Measurements from ENCODE around the gene WNT3.

Gene WNT3

DNA sequence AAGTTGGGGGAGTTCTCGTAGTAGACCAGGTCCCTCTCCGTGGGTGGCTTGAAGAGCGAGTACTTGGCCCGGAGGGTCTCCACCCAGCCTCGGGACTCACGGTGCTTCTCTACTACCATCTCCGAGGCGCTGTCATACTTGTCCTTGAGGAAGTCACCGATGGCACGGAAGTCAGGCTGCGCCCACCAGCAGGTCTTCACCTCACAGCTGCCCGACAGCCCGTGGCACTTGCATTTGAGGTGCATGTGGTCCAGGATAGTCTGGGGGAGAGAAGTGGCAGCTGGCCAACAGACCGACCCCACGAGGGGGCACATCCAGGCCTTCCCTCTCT, 50.0 kb downstream of the WNT3 start:
- no peak overlapping the region for H3K27ac ChIP-seq (ENCODE audit: low read length, poor library complexity, severe bottlenecking)
- H3K4me1 ChIP-seq (ENCODE audit: control insufficient read depth, insufficient read depth, low read depth, low read length), result peaks cover 33% of the 10 kb centered on the region
- H3K4ac ChIP-seq (ENCODE audit: low read depth in 1 of 2, low read length in 2 of 2), result no peak overlapping the region
- H4K8ac ChIP-seq (ENCODE audit: low read length), result no peak overlapping the region
- H3K9me3 ChIP-seq (ENCODE audit: control insufficient read depth, low read length), result no peaks in the 10 kb centered on the region
- H3K18ac ChIP-seq (ENCODE audit: low read depth in 1 of 2, low read length in 2 of 2), result no peak overlapping the region
- no peak overlapping the region for H2BK5ac ChIP-seq (ENCODE audit: low read depth, low read length, poor library complexity, severe bottlenecking)
- H3K79me1 ChIP-seq (replicated peaks; ENCODE audit: low read length, poor library complexity, severe bottlenecking), result peaks cover 7% of the 10 kb centered on the region
- peaks cover 0 to 10% of the 10 kb centered on the region in 2 experiments for H3K36me3 ChIP-seq (ENCODE audit: control insufficient read depth in 1 of 2, insufficient read depth in 2 of 2, low read depth in 1 of 2, low read length in 2 of 2)
- H3K9ac ChIP-seq (ENCODE audit: low read length), result no peak overlapping the region
- WGBS, result 95% methylated on average over 13 of the region's 15 CpGs
- peaks cover 0 to 10% of the 10 kb centered on the region in 2 experiments for H3K27me3 ChIP-seq (ENCODE audit: control insufficient read depth in 1 of 2, insufficient read depth in 1 of 2, low read length in 2 of 2)
- H2AFZ ChIP-seq (ENCODE audit: low read depth, low read length), result no peak overlapping the region
- no peak for DNase-seq
- no peak overlapping the region for H2AK5ac ChIP-seq (ENCODE audit: low read length, severe bottlenecking)
- no peak overlapping the region for H3K4me2 ChIP-seq (ENCODE audit: low read length, poor library complexity, severe bottlenecking)
- H3K14ac ChIP-seq (ENCODE audit: low read length in 2 of 2), result no peak overlapping the region
- no peak overlapping the region for H2BK12ac ChIP-seq (ENCODE audit: low read length in 2 of 2)
- no peak overlapping the region for H3K4me3 ChIP-seq (ENCODE audit: insufficient read depth in 1 of 2, low read depth in 1 of 2, low read length in 2 of 2)
- H4K91ac ChIP-seq (ENCODE audit: low read length), result no peak overlapping the region
- no peak overlapping the region for H3K23ac ChIP-seq (ENCODE audit: low read length in 2 of 2)
- no peak overlapping the region for H2BK120ac ChIP-seq (ENCODE audit: low read depth, low read length)
- no peak overlapping the region for H2BK15ac ChIP-seq (ENCODE audit: low read depth, poor library complexity, severe bottlenecking)

- H3K9me3 ChIP-seq (ENCODE audit: control insufficient read depth, low read length), result no peaks in the 10 kb centered on the region
- H3K4me3 ChIP-seq (ENCODE audit: insufficient read depth in 1 of 2, low read depth in 1 of 2, low read length in 2 of 2), result no peak overlapping the region
- no peak overlapping the region for H3K14ac ChIP-seq (ENCODE audit: low read length in 2 of 2)
- no peak overlapping the region for H3K18ac ChIP-seq (ENCODE audit: low read depth in 1 of 2, low read length in 2 of 2)
- H2AFZ ChIP-seq (ENCODE audit: low read depth, low read length), result no peak overlapping the region
- no peak overlapping the region for H3K4me2 ChIP-seq (ENCODE audit: low read length, poor library complexity, severe bottlenecking)
- H3K36me3 ChIP-seq (ENCODE audit: control insufficient read depth in 1 of 2, insufficient read depth in 2 of 2, low read depth in 1 of 2, low read length in 2 of 2), result peaks cover 0 to 11% of the 10 kb centered on the region in 2 experiments
- no peak overlapping the region for H2BK120ac ChIP-seq (ENCODE audit: low read depth, low read length)
- no peak overlapping the region for H3K23ac ChIP-seq (ENCODE audit: low read length in 2 of 2)
- no peak overlapping the region for H3K27ac ChIP-seq (ENCODE audit: low read length, poor library complexity, severe bottlenecking)
- DNase-seq, result no peak
- no peak overlapping the region for H2BK12ac ChIP-seq (ENCODE audit: low read length in 2 of 2)
- no peak overlapping the region for H2AK5ac ChIP-seq (ENCODE audit: low read length, severe bottlenecking)
- H2BK5ac ChIP-seq (ENCODE audit: low read depth, low read length, poor library complexity, severe bottlenecking), result no peak overlapping the region
- no peak overlapping the region for H3K9ac ChIP-seq (ENCODE audit: low read length)
- H4K91ac ChIP-seq (ENCODE audit: low read length), result peak overlapping the region; percentile 8
- peaks cover 7% of the 10 kb centered on the region for H3K79me1 ChIP-seq (replicated peaks; ENCODE audit: low read length, poor library complexity, severe bottlenecking)
- 93% methylated on average over 20 of the region's 21 CpGs for WGBS
- peaks cover 28% of the 10 kb centered on the region for H3K4me1 ChIP-seq (ENCODE audit: control insufficient read depth, insufficient read depth, low read depth, low read length)
- H3K4ac ChIP-seq (ENCODE audit: low read depth in 1 of 2, low read length in 2 of 2), result no peak overlapping the region
- no peak overlapping the region for H2BK15ac ChIP-seq (ENCODE audit: low read depth, poor library complexity, severe bottlenecking)
- H3K27me3 ChIP-seq (ENCODE audit: control insufficient read depth in 1 of 2, insufficient read depth in 1 of 2, low read length in 2 of 2), result peaks cover 0 to 6% of the 10 kb centered on the region in 2 experiments
- no peak overlapping the region for H4K8ac ChIP-seq (ENCODE audit: low read length)
Observed at GRCh38 chr17:46766493-46767491, 51.7 kb downstream of the WNT3 start.

DNA sequence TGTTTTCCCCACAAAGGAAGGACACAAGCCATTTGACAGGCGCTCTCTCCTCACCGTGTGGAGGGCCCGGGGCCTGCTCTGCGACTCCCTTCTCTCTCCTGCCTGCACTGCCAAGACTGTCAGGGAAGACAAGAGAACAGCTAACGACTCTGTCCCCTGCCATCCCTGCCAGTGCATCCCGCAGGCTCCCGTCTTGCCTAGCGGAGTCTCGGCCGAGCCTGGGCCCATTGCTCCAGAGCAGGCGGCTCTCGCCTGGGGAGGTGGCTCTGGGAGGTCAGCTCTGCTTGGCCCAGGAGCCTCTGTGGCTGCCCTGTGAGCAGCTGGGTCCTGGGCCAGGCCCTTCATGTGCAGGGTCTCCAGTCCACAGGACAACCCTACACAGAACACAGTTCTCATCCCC, 53.0 kb downstream of the WNT3 start:
- Histone ChIP-seq H2BK5ac (ENCODE audit: low read depth, low read length, poor library complexity, severe bottlenecking) (no peak overlapping the region), H2AK5ac (ENCODE audit: low read length, severe bottlenecking) (no peak overlapping the region), H3K4ac (ENCODE audit: low read depth in 1 of 2, low read length in 2 of 2) (no peak overlapping the region), H3K79me1 (replicated peaks; ENCODE audit: low read length, poor library complexity, severe bottlenecking) (peaks cover 7% of the 10 kb centered on the region), H3K27ac (ENCODE audit: low read length, poor library complexity, severe bottlenecking) (no peak overlapping the region), H3K4me3 (ENCODE audit: insufficient read depth in 1 of 2, low read depth in 1 of 2, low read length in 2 of 2) (no peak overlapping the region), H3K36me3 (ENCODE audit: control insufficient read depth in 1 of 2, insufficient read depth in 2 of 2, low read depth in 1 of 2, low read length in 2 of 2) (peaks cover 0 to 13% of the 10 kb centered on the region in 2 experiments), H3K14ac (ENCODE audit: low read length in 2 of 2) (no peak overlapping the region), H2BK12ac (ENCODE audit: low read length in 2 of 2) (no peak overlapping the region), H3K23ac (ENCODE audit: low read length in 2 of 2) (no peak overlapping the region), H3K18ac (ENCODE audit: low read depth in 1 of 2, low read length in 2 of 2) (no peak overlapping the region), H3K4me1 (ENCODE audit: control insufficient read depth, insufficient read depth, low read depth, low read length) (peaks cover 21% of the 10 kb centered on the region), H2BK120ac (ENCODE audit: low read depth, low read length) (no peak overlapping the region), H3K27me3 (ENCODE audit: control insufficient read depth in 1 of 2, insufficient read depth in 1 of 2, low read length in 2 of 2) (peaks cover 0 to 5% of the 10 kb centered on the region in 2 experiments), H4K91ac (ENCODE audit: low read length) (no peak overlapping the region), H3K9me3 (ENCODE audit: control insufficient read depth, low read length) (no peaks in the 10 kb centered on the region), H3K9ac (ENCODE audit: low read length) (no peak overlapping the region), H3K4me2 (ENCODE audit: low read length, poor library complexity, severe bottlenecking) (no peak overlapping the region), H2AFZ (ENCODE audit: low read depth, low read length) (no peak overlapping the region), H4K8ac (ENCODE audit: low read length) (no peak overlapping the region), H2BK15ac (ENCODE audit: low read depth, poor library complexity, severe bottlenecking) (no peak overlapping the region)
- DNase-seq, result no peak
- WGBS, result 97% methylated on average over 12 of the region's 12 CpGs

DNA sequence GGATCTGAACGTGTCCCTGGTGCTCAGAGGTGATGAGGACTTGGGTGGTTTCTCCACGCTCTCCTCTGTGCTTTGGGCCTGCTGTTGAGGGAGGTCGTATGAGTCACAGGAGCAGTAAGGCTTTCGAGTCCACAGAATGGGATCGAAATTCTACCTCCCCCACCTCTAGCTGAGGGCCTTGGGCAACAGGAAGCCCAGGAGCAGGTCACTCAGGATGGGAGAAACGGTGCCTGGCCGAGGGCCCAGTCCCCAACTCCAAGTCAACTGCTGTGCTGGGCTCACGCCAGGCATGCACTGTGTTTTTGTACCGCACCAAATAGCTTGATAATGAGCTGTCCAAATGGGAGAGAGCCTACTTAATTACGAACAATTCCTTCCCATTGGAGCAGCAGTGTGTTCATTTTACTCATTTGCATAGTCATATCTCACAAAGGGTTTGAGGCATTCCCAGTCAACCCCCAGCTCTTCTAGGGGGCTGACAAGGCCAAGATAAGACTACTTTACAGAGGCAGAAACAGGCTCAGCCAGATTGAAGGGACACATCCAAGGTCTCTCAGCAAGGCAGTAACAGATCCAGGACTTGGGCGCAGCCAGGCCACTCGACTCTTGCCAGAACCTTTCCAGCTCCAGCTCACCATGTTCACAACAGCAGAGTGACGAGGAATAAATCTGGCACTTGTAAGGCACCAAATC, 53.6 kb downstream of the WNT3 start:
- H3K4ac ChIP-seq (ENCODE audit: low read depth in 1 of 2, low read length in 2 of 2), result no peak overlapping the region
- H3K14ac ChIP-seq (ENCODE audit: low read length in 2 of 2), result no peak overlapping the region
- no peak overlapping the region for H3K27ac ChIP-seq (ENCODE audit: low read length, poor library complexity, severe bottlenecking)
- no peak overlapping the region for H2AFZ ChIP-seq (ENCODE audit: low read depth, low read length)
- no peak overlapping the region for H4K91ac ChIP-seq (ENCODE audit: low read length)
- peak; percentile 32 for DNase-seq
- H2AK5ac ChIP-seq (ENCODE audit: low read length, severe bottlenecking), result no peak overlapping the region
- H3K4me1 ChIP-seq (ENCODE audit: control insufficient read depth, insufficient read depth, low read depth, low read length), result peaks cover 16% of the 10 kb centered on the region
- H4K8ac ChIP-seq (ENCODE audit: low read length), result no peak overlapping the region
- H3K4me2 ChIP-seq (ENCODE audit: low read length, poor library complexity, severe bottlenecking), result no peak overlapping the region
- no peak overlapping the region for H2BK12ac ChIP-seq (ENCODE audit: low read length in 2 of 2)
- no peak overlapping the region for H3K9ac ChIP-seq (ENCODE audit: low read length)
- H3K18ac ChIP-seq (ENCODE audit: low read depth in 1 of 2, low read length in 2 of 2), result no peak overlapping the region
- no peak overlapping the region for H3K4me3 ChIP-seq (ENCODE audit: insufficient read depth in 1 of 2, low read depth in 1 of 2, low read length in 2 of 2)
- WGBS, result 81% methylated on average over 13 of the region's 13 CpGs
- no peak overlapping the region for H2BK15ac ChIP-seq (ENCODE audit: low read depth, poor library complexity, severe bottlenecking)
- no peak overlapping the region for H2BK5ac ChIP-seq (ENCODE audit: low read depth, low read length, poor library complexity, severe bottlenecking)
- no peaks in the 10 kb centered on the region for H3K9me3 ChIP-seq (ENCODE audit: control insufficient read depth, low read length)
- H3K36me3 ChIP-seq (ENCODE audit: control insufficient read depth in 1 of 2, insufficient read depth in 2 of 2, low read depth in 1 of 2, low read length in 2 of 2), result peaks cover 2 to 13% of the 10 kb centered on the region in 2 experiments
- no peak overlapping the region for H3K23ac ChIP-seq (ENCODE audit: low read length in 2 of 2)
- no peak overlapping the region for H2BK120ac ChIP-seq (ENCODE audit: low read depth, low read length)
- H3K79me1 ChIP-seq (replicated peaks; ENCODE audit: low read length, poor library complexity, severe bottlenecking), result peaks cover 5% of the 10 kb centered on the region
- no peaks in the 10 kb centered on the region for H3K27me3 ChIP-seq (ENCODE audit: control insufficient read depth in 1 of 2, insufficient read depth in 1 of 2, low read length in 2 of 2)
